Astrocyte of the cerebellum (primary cell): ENCODE data around the gene RHBDL2.
"Not testable (repeated sequence)": the region's sequence is repeated elsewhere in the genome, so short reads cannot be mapped to it uniquely, and the experiment has no call there.

Source experiments
- DNase-seq: peaks from one replicate; pipeline ENCODE4 v3.0.0-alpha.2; 2011; ENCODE audit warnings: low read depth
- H3K4me3 ChIP-seq: 2 replicates; pipeline ENCODE4 v1.5.1; 2011; ENCODE audit warnings: mild to moderate bottlenecking, low read depth, low read length, moderate library complexity
- in situ Hi-C: cut with HindIII; loops from 2 replicates; pipeline ENCODE4 v1.10.0; 2017; ENCODE audit warnings: low sequenced_read_pairs
- TF ChIP-seq, protein P1 (sequence below): IDR thresholded peaks from 2 replicates; pipeline ENCODE4 v1.5.1; 2012; ENCODE audit warnings: low read length, low read depth, moderate library complexity, mild to moderate bottlenecking; ENCODE audit errors: missing control alignments

Gene RHBDL2

DNA sequence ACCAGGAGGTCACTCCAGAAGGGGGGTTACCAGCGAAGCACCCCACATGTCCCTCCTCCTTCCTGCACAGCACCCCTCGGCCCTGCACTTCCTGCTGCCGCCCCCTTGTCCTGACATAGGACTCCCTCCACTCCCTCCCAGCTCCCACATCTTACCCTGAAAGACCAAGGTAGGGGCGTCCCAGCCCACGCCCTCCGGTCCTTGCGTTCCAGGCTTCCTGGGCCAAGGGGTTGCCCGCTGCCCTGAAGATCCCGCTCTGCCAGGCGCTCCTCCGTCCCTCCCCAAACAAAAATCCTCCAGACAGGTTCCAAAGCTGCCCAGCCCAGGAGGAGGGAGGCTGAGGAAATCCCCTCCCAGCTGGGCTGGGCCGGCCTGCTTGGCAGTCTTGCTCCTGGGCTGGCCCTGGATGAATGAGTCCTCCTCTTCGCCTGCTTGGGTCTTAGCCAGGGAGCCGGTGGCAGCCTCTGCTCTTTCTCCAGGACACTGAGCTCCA lies at the start of gene RHBDL2:
Gene RHBDL2 (minus strand): TSS at position 304 of the 493 bp plus-strand sequence. CDS start 22,618 bp downstream, outside the sequence.
- H3K4me3 ChIP-seq: peak within 1 kb of the TSS; percentile 41
- DNase-seq: no peak
- TF ChIP-seq, protein P1, sequence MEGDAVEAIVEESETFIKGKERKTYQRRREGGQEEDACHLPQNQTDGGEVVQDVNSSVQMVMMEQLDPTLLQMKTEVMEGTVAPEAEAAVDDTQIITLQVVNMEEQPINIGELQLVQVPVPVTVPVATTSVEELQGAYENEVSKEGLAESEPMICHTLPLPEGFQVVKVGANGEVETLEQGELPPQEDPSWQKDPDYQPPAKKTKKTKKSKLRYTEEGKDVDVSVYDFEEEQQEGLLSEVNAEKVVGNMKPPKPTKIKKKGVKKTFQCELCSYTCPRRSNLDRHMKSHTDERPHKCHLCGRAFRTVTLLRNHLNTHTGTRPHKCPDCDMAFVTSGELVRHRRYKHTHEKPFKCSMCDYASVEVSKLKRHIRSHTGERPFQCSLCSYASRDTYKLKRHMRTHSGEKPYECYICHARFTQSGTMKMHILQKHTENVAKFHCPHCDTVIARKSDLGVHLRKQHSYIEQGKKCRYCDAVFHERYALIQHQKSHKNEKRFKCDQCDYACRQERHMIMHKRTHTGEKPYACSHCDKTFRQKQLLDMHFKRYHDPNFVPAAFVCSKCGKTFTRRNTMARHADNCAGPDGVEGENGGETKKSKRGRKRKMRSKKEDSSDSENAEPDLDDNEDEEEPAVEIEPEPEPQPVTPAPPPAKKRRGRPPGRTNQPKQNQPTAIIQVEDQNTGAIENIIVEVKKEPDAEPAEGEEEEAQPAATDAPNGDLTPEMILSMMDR: no peak
- in situ Hi-C loops: no loop called here

DNA sequence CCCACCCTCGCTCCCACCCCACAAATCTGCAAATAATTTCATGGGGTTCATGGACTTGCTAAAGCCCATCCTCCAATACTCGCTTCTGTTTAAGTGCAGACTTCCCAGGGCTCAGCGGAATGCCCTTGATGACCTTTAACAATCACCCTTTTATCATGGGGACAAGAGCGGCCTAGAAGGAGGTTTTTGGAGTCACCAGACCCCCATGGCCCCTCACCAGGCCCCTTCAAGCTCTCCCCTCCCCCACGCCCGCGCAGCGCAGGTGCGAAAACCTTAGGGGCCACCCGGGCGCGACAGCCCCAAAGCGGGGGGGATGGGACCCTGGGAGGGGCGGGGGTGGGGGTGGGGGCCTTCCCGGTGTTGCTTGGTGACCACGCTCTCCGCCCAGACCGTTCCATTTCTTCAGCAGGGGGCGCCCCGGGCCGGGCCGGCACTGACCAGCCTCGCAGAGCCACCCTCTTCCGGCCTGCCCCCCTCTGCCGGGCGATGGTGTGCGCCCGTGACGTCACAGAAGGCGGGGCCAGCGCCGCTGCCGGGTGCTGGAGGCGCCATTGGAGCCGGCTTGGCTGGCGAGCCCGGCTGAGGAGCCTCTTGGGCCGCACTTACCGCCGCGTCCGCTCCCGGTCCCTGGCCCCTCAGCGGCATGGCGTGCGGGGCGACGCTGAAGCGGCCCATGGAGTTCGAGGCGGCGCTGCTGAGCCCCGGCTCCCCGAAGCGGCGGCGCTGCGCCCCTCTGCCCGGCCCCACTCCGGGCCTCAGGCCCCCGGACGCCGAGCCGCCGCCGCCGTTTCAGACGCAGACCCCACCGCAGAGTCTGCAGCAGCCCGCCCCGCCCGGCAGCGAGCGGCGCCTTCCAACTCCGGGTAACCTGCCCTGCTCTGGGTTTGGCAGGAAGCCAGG lies 49.4 kb upstream of the RHBDL2 start, which contains the start of gene AKIRIN1:
Gene AKIRIN1 (plus strand): TSS at position 539 of the 900 bp plus-strand sequence. CDS start 105 bp downstream, at position 644.
- peak; percentile 87 for DNase-seq
- in situ Hi-C loops: no loop called here
- TF ChIP-seq, protein P1: no peak
- peak within 1 kb of the TSS; percentile 85 for H3K4me3 ChIP-seq

DNA sequence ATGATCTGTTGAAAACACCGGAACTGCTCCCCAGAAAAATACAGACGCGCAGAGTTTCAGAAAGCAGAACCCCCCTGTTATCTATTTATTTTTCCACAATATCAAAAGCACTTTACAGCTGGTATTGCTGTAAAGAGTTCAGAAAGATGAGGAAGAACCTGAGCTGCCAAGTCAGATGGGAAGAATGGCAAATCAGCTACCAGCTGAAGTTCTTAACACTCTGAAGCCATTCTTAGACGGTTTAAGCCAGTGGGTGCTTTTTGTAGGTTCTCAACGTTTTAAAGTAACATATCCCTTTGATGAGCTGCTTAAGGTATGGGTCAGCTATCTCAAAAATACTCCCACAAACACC lies 48.7 kb upstream of the RHBDL2 start:
- TF ChIP-seq, protein P1: no peak
- H3K4me3 ChIP-seq: peak overlapping the region; percentile 85
- DNase-seq: no peak
- in situ Hi-C loops: no loop called here

- no peak overlapping the region for H3K4me3 ChIP-seq
- in situ Hi-C loops: no loop called here
- TF ChIP-seq, protein P1: no peak
- DNase-seq: no peak
These were observed 48.3 kb upstream of the RHBDL2 start for GRCh38 chr1:38989979-38990378.

GRCh38 chr1:38979380-38979779 lies 37.8 kb upstream of the RHBDL2 start:
- H3K4me3 ChIP-seq, in situ Hi-C loops, DNase-seq: not testable (repeated sequence)

GRCh38 chr1:38978245-38978542 lies 36.6 kb upstream of the RHBDL2 start:
- DNase-seq, in situ Hi-C loops, H3K4me3 ChIP-seq: not testable (repeated sequence)

- H3K4me3 ChIP-seq, DNase-seq, in situ Hi-C loops: not testable (repeated sequence)
These were observed 36.0 kb upstream of the RHBDL2 start for GRCh38 chr1:38977399-38978244.
